SK-N-MC (cell line): Measurements from ENCODE around the gene RGS7.

Experiments
- DNase-seq: peaks from one replicate; pipeline ENCODE4 v3.0.0-alpha.2; 2011; ENCODE audit warnings: low read depth, low spot score
- H3K27ac ChIP-seq: fragments of 200-600 bp; sonication (generic); 2 replicates; pipeline ENCODE4 v1.5.1; 2016; ENCODE audit warnings: mixed run types
- H3K36me3 ChIP-seq: fragments of 200-600 bp; sonication (generic); 2 replicates; pipeline ENCODE4 v1.6.1; 2017; ENCODE audit warnings: antibody characterized with exemption, low read length, mixed read lengths; ENCODE audit not compliant: insufficient read depth
- H3K4me3 ChIP-seq: fragments of 200-600 bp; sonication (generic); 2 replicates; pipeline ENCODE4 v1.5.1; 2016
- H3K9ac ChIP-seq: fragments of 200-600 bp; sonication (generic); 2 replicates; pipeline ENCODE4 v1.8.0; 2017; ENCODE audit warnings: mixed run types, mixed read lengths; ENCODE audit not compliant: insufficient read length
- H3K9me3 ChIP-seq: fragments of 200-600 bp; sonication (generic); 2 replicates; pipeline ENCODE4 v1.6.1; 2017; ENCODE audit warnings: low read depth, mild to moderate bottlenecking, antibody characterized with exemption, low read length, moderate library complexity, mixed read lengths
- EZH2 ChIP-seq: fragments of 200-600 bp; sonication (generic); IDR thresholded peaks from one replicate; pipeline ENCODE4 v1.6.1; 2017; ENCODE audit warnings: antibody characterized with exemption
- FOXP2 ChIP-seq: optimal IDR thresholded peaks from 2 replicates; pipeline ENCODE3; 2011; ENCODE audit warnings: mild to moderate bottlenecking, moderate library complexity; ENCODE audit not compliant: insufficient read depth; ENCODE audit errors: extremely low read length, control extremely low read depth
- POLR2AphosphoS5 ChIP-seq: IDR thresholded peaks from 2 replicates; pipeline ENCODE4 v1.6.1; 2012; ENCODE audit warnings: mild to moderate bottlenecking, low read depth, low read length, borderline replicate concordance

The RGS7 gene

DNA sequence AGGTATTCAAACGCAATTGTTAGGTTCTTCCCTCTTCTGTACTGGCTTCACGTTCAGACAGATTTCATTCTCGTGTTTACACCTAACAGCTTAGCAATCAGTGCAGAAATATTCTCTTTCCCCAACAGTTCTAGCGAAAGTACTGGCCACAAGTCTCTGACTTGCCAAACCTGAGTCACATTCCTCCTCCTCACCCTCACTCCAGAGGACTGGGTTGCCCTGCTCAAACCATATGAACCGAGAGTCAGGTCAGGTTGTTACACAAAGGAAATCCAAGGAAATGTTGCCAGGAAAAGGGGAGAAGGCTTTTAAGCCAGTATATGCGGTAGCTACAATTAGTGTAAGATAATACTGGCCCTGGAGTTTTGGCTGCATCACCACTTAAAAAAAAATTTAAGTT lies 282.5 kb downstream of the RGS7 start:
- no peak for TF ChIP-seq EZH2
- H3K4me3 ChIP-seq = no peak overlapping the region
- no peak for DNase-seq
- H3K9ac ChIP-seq = no peak overlapping the region
- no peak overlapping the region for H3K27ac ChIP-seq
- H3K36me3 ChIP-seq = no peaks in the 10 kb centered on the region
- no peaks in the 10 kb centered on the region for H3K9me3 ChIP-seq

DNA sequence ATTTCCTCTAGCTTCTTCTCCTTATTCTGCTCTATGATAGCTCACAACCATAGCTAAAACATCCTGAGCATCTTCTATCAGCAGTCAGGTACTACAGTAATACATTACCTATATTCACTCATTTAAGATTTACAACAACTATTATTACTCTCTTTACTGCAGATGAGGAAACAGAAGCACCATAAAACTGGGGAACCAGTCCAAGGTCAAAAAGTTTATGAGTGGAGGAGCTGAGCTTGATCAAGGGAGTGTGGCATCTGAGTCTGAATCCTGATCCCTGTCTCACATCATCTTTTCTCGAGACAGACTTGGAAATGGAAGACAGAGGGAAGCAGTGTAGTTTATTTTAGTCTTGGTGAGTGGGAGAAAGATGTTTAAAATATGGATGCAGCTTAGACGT lies 288.6 kb downstream of the RGS7 start:
- Histone ChIP-seq H3K27ac (no peak overlapping the region), H3K9me3 (no peaks in the 10 kb centered on the region), H3K4me3 (no peak overlapping the region), H3K9ac (no peak overlapping the region), H3K36me3 (no peaks in the 10 kb centered on the region)
- no peak for TF ChIP-seq FOXP2
- no peak for TF ChIP-seq EZH2
- no peak for TF ChIP-seq POLR2AphosphoS5
- DNase-seq = no peak

DNA sequence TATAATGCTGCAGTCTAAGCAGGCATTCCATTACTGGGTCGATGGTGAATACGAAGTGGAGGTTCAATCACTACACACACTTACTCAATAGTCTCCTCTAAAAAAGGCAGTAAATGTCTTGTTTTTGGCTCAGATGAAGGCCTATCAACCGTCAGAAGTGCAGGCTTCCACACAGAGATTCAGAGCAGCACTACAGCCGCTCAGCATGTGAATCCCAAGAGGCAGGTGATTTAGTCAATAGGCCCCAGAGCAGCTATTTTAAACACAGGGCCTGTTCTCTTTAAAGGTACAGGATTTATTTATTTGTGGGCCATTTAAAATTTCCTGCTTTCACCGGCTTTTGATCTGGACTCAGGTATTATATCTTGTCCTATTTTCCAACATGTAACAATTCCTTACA lies 293.7 kb downstream of the RGS7 start:
- H3K9ac ChIP-seq = no peak overlapping the region
- H3K9me3 ChIP-seq = no peaks in the 10 kb centered on the region
- no peaks in the 10 kb centered on the region for H3K36me3 ChIP-seq
- H3K27ac ChIP-seq = no peak overlapping the region
- no peak for TF ChIP-seq POLR2AphosphoS5
- no peak for TF ChIP-seq EZH2
- no peak for TF ChIP-seq FOXP2
- no peak for DNase-seq
- H3K4me3 ChIP-seq = no peak overlapping the region

- Histone ChIP-seq H3K36me3 (no peaks in the 10 kb centered on the region), H3K9me3 (no peaks in the 10 kb centered on the region), H3K27ac (no peak overlapping the region), H3K9ac (no peak overlapping the region), H3K4me3 (no peak overlapping the region)
- TF ChIP-seq FOXP2 (no peak), POLR2AphosphoS5 (no peak), EZH2 (no peak)
- no peak for DNase-seq
These were observed 295.9 kb downstream of the RGS7 start for GRCh38 chr1:241061062-241061461.

DNA sequence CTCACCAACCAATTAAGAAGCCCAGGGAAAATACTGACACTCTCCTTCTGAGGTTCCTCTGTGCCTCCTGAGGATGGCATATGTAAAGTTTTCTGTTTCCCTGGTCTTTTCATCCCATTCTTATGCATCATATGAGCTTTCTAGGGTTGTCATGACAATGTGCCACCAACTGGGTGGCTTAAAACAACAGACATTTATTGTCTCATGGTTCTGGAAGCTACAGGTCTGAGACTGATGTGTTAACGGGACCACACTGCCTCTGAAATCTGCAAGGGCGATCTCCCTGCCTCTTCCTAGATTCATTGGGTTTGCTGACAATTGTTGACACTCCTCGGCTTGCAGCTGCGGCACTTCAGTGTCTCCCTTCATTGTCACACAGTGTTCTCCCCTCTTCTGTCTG lies 308.4 kb downstream of the RGS7 start:
- Histone ChIP-seq H3K27ac (no peak overlapping the region), H3K4me3 (no peak overlapping the region), H3K9ac (no peak overlapping the region), H3K9me3 (no peaks in the 10 kb centered on the region), H3K36me3 (no peaks in the 10 kb centered on the region)
- DNase-seq = no peak
- no peak for TF ChIP-seq EZH2
- TF ChIP-seq FOXP2 = no peak
- no peak for TF ChIP-seq POLR2AphosphoS5

GRCh38 chr1:241045659-241046058 lies 311.3 kb downstream of the RGS7 start:
- DNase-seq = no peak
- H3K4me3 ChIP-seq = no peak overlapping the region
- no peaks in the 10 kb centered on the region for H3K36me3 ChIP-seq
- H3K9me3 ChIP-seq = no peaks in the 10 kb centered on the region
- H3K9ac ChIP-seq = no peak overlapping the region
- TF ChIP-seq EZH2 (no peak), POLR2AphosphoS5 (no peak), FOXP2 (no peak)
- no peak overlapping the region for H3K27ac ChIP-seq

GRCh38 chr1:241034203-241034936 lies 322.6 kb downstream of the RGS7 start:
- Histone ChIP-seq H3K4me3 (no peak overlapping the region), H3K36me3 (no peaks in the 10 kb centered on the region), H3K9ac (no peak overlapping the region), H3K9me3 (no peaks in the 10 kb centered on the region), H3K27ac (no peak overlapping the region)
- TF ChIP-seq FOXP2 (no peak), EZH2 (no peak), POLR2AphosphoS5 (no peak)
- no peak for DNase-seq

DNA sequence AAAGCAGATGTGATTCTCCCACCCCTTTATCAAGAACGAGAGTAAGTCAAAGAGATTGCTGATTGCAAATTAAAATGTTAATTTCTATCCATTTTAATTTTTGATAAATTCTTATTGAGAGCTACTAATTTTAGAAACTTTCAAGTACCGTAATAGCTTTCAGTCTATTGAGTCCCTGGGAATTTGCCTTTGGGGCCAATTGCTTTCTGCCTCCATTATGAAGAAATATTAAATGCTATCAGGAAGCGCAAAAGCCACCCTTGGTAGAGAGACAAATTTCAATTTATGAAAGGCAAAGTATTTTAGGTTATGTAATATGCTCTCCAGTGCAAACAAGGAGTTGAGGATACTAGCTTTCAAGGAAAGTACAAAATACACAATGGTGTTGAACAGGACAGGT lies 332.2 kb downstream of the RGS7 start:
- no peaks in the 10 kb centered on the region for H3K36me3 ChIP-seq
- H3K9me3 ChIP-seq = no peaks in the 10 kb centered on the region
- TF ChIP-seq EZH2 = no peak
- no peak for TF ChIP-seq FOXP2
- no peak for TF ChIP-seq POLR2AphosphoS5
- no peak overlapping the region for H3K4me3 ChIP-seq
- H3K27ac ChIP-seq = no peak overlapping the region
- no peak for DNase-seq
- H3K9ac ChIP-seq = no peak overlapping the region

- DNase-seq = no peak
- Histone ChIP-seq H3K27ac (no peak overlapping the region), H3K9ac (no peak overlapping the region), H3K9me3 (no peaks in the 10 kb centered on the region), H3K4me3 (no peak overlapping the region), H3K36me3 (no peaks in the 10 kb centered on the region)
- TF ChIP-seq EZH2 (no peak), FOXP2 (no peak), POLR2AphosphoS5 (no peak)
These were observed 334.6 kb downstream of the RGS7 start for GRCh38 chr1:241022366-241022765.
